ENCODE data around the gene PHGDH. TPM values are rescaled to one million over a fixed set of nuclear protein-coding genes. Genes with fewer than 3 reads are reported as not detected.

The PHGDH gene
- polyA plus RNA-seq, 1 donor (not counting 4 experiments of a cell fraction or from before 2014, with no cell fraction given): 40.3 TPM

DNA sequence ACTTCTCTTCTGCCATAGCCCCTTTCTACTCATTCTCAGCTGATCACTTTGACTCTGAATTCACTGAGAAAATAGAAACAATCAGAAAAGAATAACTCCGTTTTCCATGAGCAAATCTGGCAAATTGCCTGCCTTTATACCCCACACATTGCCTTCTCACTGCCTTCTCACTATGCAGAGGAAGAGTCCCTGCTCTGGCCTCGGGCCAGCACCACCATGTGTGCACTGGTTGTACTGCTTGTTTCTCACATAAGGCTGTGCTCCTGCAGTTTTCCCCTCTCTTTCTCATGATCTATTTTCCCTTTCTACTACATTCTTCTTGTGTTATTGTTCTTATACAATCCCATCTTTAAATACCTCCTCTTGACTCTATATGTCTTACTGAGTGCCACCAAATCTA, 59.3 kb downstream of the PHGDH start:
- Histone ChIP-seq H3K79me2 (ENCODE audit: control insufficient read depth, insufficient read depth, low read length) (no peaks in the 10 kb centered on the region), H3K27me3 (ENCODE audit: control insufficient read depth, extremely low read depth, insufficient read depth, low read length) (peaks cover 4% of the 10 kb centered on the region), H2AFZ (ENCODE audit: control insufficient read depth, low read length) (no peak overlapping the region), H3K4me2 (ENCODE audit: control insufficient read depth, extremely low read depth, insufficient read depth, low read depth, low read length) (no peak overlapping the region), H3K27ac (ENCODE audit: control insufficient read depth, insufficient read depth, low read length) (no peak overlapping the region), H3K9me3 (ENCODE audit: control insufficient read depth, low read depth, low read length) (no peaks in the 10 kb centered on the region), H3K4me1 (ENCODE audit: control insufficient read depth, extremely low read depth, insufficient read depth, low read length) (peaks cover 7% of the 10 kb centered on the region), H3K9ac (ENCODE audit: control insufficient read depth, extremely low read depth, insufficient read depth, low read length) (no peak overlapping the region), H3K36me3 (ENCODE audit: control insufficient read depth in 2 of 2, extremely low read depth in 1 of 2, insufficient read depth in 2 of 2, low read length in 2 of 2) (no peaks in the 10 kb centered on the region), H3K4me3 (ENCODE audit: control insufficient read depth in 2 of 3, extremely low read depth in 1 of 3, insufficient read depth in 2 of 3, low read depth in 1 of 3, low read length in 3 of 3) (no peak overlapping the region), H3K9me1 (ENCODE audit: control insufficient read depth, extremely low read depth, insufficient read depth, low read length) (no peaks in the 10 kb centered on the region), H4K20me1 (ENCODE audit: control insufficient read depth, extremely low read depth, insufficient read depth, low read length) (no peaks in the 10 kb centered on the region)
- FAIRE-seq (no peak), DNase-seq (ENCODE audit: low read depth, low spot score) (no peak)
- TF ChIP-seq, protein P1, sequence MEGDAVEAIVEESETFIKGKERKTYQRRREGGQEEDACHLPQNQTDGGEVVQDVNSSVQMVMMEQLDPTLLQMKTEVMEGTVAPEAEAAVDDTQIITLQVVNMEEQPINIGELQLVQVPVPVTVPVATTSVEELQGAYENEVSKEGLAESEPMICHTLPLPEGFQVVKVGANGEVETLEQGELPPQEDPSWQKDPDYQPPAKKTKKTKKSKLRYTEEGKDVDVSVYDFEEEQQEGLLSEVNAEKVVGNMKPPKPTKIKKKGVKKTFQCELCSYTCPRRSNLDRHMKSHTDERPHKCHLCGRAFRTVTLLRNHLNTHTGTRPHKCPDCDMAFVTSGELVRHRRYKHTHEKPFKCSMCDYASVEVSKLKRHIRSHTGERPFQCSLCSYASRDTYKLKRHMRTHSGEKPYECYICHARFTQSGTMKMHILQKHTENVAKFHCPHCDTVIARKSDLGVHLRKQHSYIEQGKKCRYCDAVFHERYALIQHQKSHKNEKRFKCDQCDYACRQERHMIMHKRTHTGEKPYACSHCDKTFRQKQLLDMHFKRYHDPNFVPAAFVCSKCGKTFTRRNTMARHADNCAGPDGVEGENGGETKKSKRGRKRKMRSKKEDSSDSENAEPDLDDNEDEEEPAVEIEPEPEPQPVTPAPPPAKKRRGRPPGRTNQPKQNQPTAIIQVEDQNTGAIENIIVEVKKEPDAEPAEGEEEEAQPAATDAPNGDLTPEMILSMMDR (optimal IDR thresholded peaks at IDR 0.05 in 1 of 3, IDR thresholded peaks at IDR 0.05 in 1 of 3, conservative IDR thresholded peaks at IDR 0.05 in 1 of 3; ENCODE audit: extremely low read depth in 1 of 3, insufficient read depth in 2 of 3, low read length in 3 of 3): no peak
- dilution Hi-C loops (cut with MboI; ENCODE audit: extremely low pct_ligation_motif_present, low sequenced_read_pairs): no loop called here

DNA sequence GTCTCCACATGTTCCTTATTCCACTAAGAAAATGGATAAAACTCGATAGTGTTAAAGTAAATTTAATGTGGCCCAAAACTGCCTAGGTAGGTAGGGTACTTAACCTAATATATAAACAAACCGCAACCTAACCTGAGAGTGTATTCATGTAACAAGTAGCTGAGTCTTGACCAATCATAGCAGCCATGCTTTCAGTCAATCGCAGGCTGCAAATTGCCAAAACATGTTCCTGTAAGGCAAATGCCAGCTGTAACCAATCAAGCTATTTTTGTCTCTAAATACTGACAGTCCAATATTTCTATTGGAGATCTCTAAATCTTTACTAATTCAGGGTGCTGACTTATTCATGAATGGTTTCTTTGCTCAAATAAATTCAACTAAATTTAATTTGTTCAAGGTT, 60.0 kb downstream of the PHGDH start:
- Histone ChIP-seq H3K36me3 (ENCODE audit: control insufficient read depth in 2 of 2, extremely low read depth in 1 of 2, insufficient read depth in 2 of 2, low read length in 2 of 2) (no peaks in the 10 kb centered on the region), H2AFZ (ENCODE audit: control insufficient read depth, low read length) (no peak overlapping the region), H3K9ac (ENCODE audit: control insufficient read depth, extremely low read depth, insufficient read depth, low read length) (no peak overlapping the region), H3K27ac (ENCODE audit: control insufficient read depth, insufficient read depth, low read length) (no peak overlapping the region), H3K27me3 (ENCODE audit: control insufficient read depth, extremely low read depth, insufficient read depth, low read length) (no peaks in the 10 kb centered on the region), H3K4me3 (ENCODE audit: control insufficient read depth in 2 of 3, extremely low read depth in 1 of 3, insufficient read depth in 2 of 3, low read depth in 1 of 3, low read length in 3 of 3) (no peak overlapping the region), H3K4me2 (ENCODE audit: control insufficient read depth, extremely low read depth, insufficient read depth, low read depth, low read length) (no peak overlapping the region), H3K9me1 (ENCODE audit: control insufficient read depth, extremely low read depth, insufficient read depth, low read length) (no peaks in the 10 kb centered on the region), H3K79me2 (ENCODE audit: control insufficient read depth, insufficient read depth, low read length) (no peaks in the 10 kb centered on the region), H3K9me3 (ENCODE audit: control insufficient read depth, low read depth, low read length) (no peaks in the 10 kb centered on the region), H4K20me1 (ENCODE audit: control insufficient read depth, extremely low read depth, insufficient read depth, low read length) (no peaks in the 10 kb centered on the region), H3K4me1 (ENCODE audit: control insufficient read depth, extremely low read depth, insufficient read depth, low read length) (peaks cover 7% of the 10 kb centered on the region)
- DNase-seq (ENCODE audit: low read depth, low spot score) (no peak), FAIRE-seq (no peak)
- TF ChIP-seq EZH2 (IDR thresholded peaks at IDR 0.05; ENCODE audit: low read length): no peak
- TF ChIP-seq, protein P1 (optimal IDR thresholded peaks at IDR 0.05 in 1 of 3, IDR thresholded peaks at IDR 0.05 in 1 of 3, conservative IDR thresholded peaks at IDR 0.05 in 1 of 3; ENCODE audit: extremely low read depth in 1 of 3, insufficient read depth in 2 of 3, low read length in 3 of 3): no peak
- dilution Hi-C loops (cut with MboI; ENCODE audit: extremely low pct_ligation_motif_present, low sequenced_read_pairs): no loop called here

Data from keratinocyte (primary cell).